IMR-90 (cell line): ENCODE measurements around the gene NDUFAF5. TPM values are rescaled to one million over a fixed set of nuclear protein-coding genes. Genes with fewer than 3 reads are reported as not detected.

Experiments used
- ATAC-seq: fragments of 200-7000 bp; cut with Tn5 transposase; 2 replicates; pipeline ENCODE4 v1.9.1; 2020; ENCODE audit warnings: low read depth, mild to moderate bottlenecking, moderate library complexity
- BruUV-seq: library from RNA; stranded (reverse); fragments of 400-500 nt; replicated peaks from 2 replicates; lab custom pipeline; 2021; lab: Mats Ljungman, UMichigan
- CTCF ChIA-PET: fragments of 300-600 bp; formaldehyde crosslinking; extraction: SDS; loops from one replicate; lab custom pipeline; 2021; ENCODE audit warnings: antibody characterized with exemption; lab: Yijun Ruan, JAX
- POLR2A ChIA-PET: fragments of 300-600 bp; sonication (Branson Sonifier 250); formaldehyde crosslinking; loops from one replicate; lab custom pipeline; 2022; ENCODE audit warnings: antibody characterized with exemption; ENCODE audit not compliant: unreplicated experiment; lab: Charles Lee
- DNase-seq: peaks from one replicate; pipeline ENCODE4 v3.0.0; 2013
- H2AFZ ChIP-seq: replicated peaks from 2 replicates; pipeline ENCODE3; 2013; ENCODE audit warnings: low read length, mild to moderate bottlenecking; ENCODE audit not compliant: poor library complexity
- H2AK5ac ChIP-seq: 2 replicates; pipeline ENCODE4 v1.6.1; 2013; ENCODE audit warnings: low read depth, low read length, inconsistent platforms
- H2AK9ac ChIP-seq: replicated peaks from 2 replicates; pipeline ENCODE3; 2013; ENCODE audit warnings: mild to moderate bottlenecking, low read depth, low read length, moderate library complexity; ENCODE audit not compliant: poor library complexity
- H2BK120ac ChIP-seq: 2 replicates; pipeline ENCODE4 v1.6.1; 2013; ENCODE audit warnings: low read depth, low read length, inconsistent platforms
- H2BK15ac ChIP-seq: 3 replicates; pipeline ENCODE4 v1.6.1; 2013; ENCODE audit warnings: low read depth, low read length, inconsistent platforms
- H2BK20ac ChIP-seq: 2 replicates; pipeline ENCODE4 v1.6.1; 2013; ENCODE audit warnings: low read depth, mild to moderate bottlenecking, inconsistent platforms, low read length, moderate library complexity
- H2BK5ac ChIP-seq: 2 replicates; pipeline ENCODE4 v1.6.1; 2013; ENCODE audit warnings: mild to moderate bottlenecking, low read depth, low read length, inconsistent platforms; ENCODE audit not compliant: poor library complexity, severe bottlenecking
- H3K14ac ChIP-seq: replicated peaks from 2 replicates; pipeline ENCODE4 v1.6.1; 2013; ENCODE audit warnings: low read depth, low read length, inconsistent platforms
- H3K18ac ChIP-seq: 2 replicates; pipeline ENCODE4 v1.6.1; 2013; ENCODE audit warnings: low read depth, low read length, control low read depth
- H3K23ac ChIP-seq: 2 replicates; pipeline ENCODE4 v1.6.1; 2013; ENCODE audit warnings: low read depth, low read length, inconsistent platforms
- H3K27ac ChIP-seq: 2 replicates; pipeline ENCODE4 v1.5.1; 2013; ENCODE audit warnings: mild to moderate bottlenecking, control low read depth, low read length; ENCODE audit not compliant: insufficient read depth
- H3K27me3 ChIP-seq: 2 replicates; pipeline ENCODE4 v1.6.1; 2013; ENCODE audit warnings: low read length; ENCODE audit not compliant: control insufficient read depth, insufficient read depth
- H3K36me3 ChIP-seq: 2 replicates; pipeline ENCODE4 v1.6.1; 2013; ENCODE audit warnings: low read length, mixed read lengths; ENCODE audit not compliant: control insufficient read depth, insufficient read depth
- H3K4ac ChIP-seq: 2 replicates; pipeline ENCODE4 v1.6.1; 2013; ENCODE audit warnings: low read depth, low read length, inconsistent platforms
- H3K4me1 ChIP-seq: 2 replicates; pipeline ENCODE4 v1.6.1; 2013; ENCODE audit warnings: low read length, mixed read lengths; ENCODE audit not compliant: control insufficient read depth, insufficient read depth
- H3K4me2 ChIP-seq: 2 replicates; pipeline ENCODE4 v1.6.1; 2013; ENCODE audit warnings: low read depth, mild to moderate bottlenecking, control low read depth, low read length, moderate library complexity
- H3K4me3 ChIP-seq: 2 replicates; pipeline ENCODE4 v1.5.1; 2013; ENCODE audit warnings: low read depth, mild to moderate bottlenecking, control low read depth, low read length, moderate library complexity; ENCODE audit not compliant: insufficient read depth
- H3K56ac ChIP-seq: 2 replicates; pipeline ENCODE4 v1.6.1; 2013; ENCODE audit warnings: low read length, inconsistent platforms; ENCODE audit not compliant: insufficient read depth; ENCODE audit errors: extremely low read depth
- H3K79me1 ChIP-seq, 2 experiments: 2 replicates each; pipeline ENCODE4 v1.6.1; 2013; ENCODE audit warnings: low read length in 2 of 2, inconsistent platforms in 1 of 2, low read depth in 1 of 2
- H3K9ac ChIP-seq: 2 replicates; pipeline ENCODE4 v1.6.1; 2013; ENCODE audit warnings: low read depth, low read length, control low read depth
- H3K9me1 ChIP-seq: 2 replicates; pipeline ENCODE4 v1.6.1; 2013; ENCODE audit warnings: low read length, inconsistent platforms; ENCODE audit not compliant: insufficient read depth
- H3K9me3 ChIP-seq: 2 replicates; pipeline ENCODE4 v1.6.1; 2013; ENCODE audit warnings: low read length; ENCODE audit not compliant: control insufficient read depth, insufficient read depth
- H4K20me1 ChIP-seq: 2 replicates; pipeline ENCODE4 v1.6.1; 2013; ENCODE audit warnings: low read length, inconsistent platforms; ENCODE audit not compliant: insufficient read depth
- H4K5ac ChIP-seq: 2 replicates; pipeline ENCODE4 v1.6.1; 2013; ENCODE audit warnings: mild to moderate bottlenecking, low read depth, low read length, control low read depth
- H4K8ac ChIP-seq, 2 experiments: 2 replicates each; pipeline ENCODE4 v1.6.1; 2013; ENCODE audit warnings: low read depth in 2 of 2, low read length in 2 of 2, control low read depth in 1 of 2, inconsistent platforms in 1 of 2
- H4K91ac ChIP-seq: 2 replicates; pipeline ENCODE4 v1.6.1; 2013; ENCODE audit warnings: low read depth, low read length, inconsistent platforms; ENCODE audit not compliant: insufficient read depth
- BHLHE40 ChIP-seq: fragments of 150-350 bp; IDR thresholded peaks from 2 replicates; pipeline ENCODE4 v1.6.1; 2016; ENCODE audit warnings: mild to moderate bottlenecking, low read depth, low read length
- CEBPB ChIP-seq: IDR thresholded peaks from 2 replicates; pipeline ENCODE4 v1.6.1; 2012; ENCODE audit warnings: low read depth, low read length, improper control_type of control experiment
- CHD1 ChIP-seq: IDR thresholded peaks from 2 replicates; pipeline ENCODE4 v1.6.1; 2012; ENCODE audit warnings: low read depth, low read length, improper control_type of control experiment
- CTCF ChIP-seq: conservative IDR thresholded peaks from 2 replicates; pipeline ENCODE4 v1.5.1; 2012; ENCODE audit warnings: mild to moderate bottlenecking, low read depth, low read length, improper control_type of control experiment
- ELK1 ChIP-seq: fragments of 150-350 bp; IDR thresholded peaks from 2 replicates; pipeline ENCODE4 v1.6.1; 2016; ENCODE audit warnings: low read depth, mild to moderate bottlenecking, low read length, moderate library complexity, borderline replicate concordance
- FOS ChIP-seq: fragments of 150-350 bp; IDR thresholded peaks from 2 replicates; pipeline ENCODE4 v1.6.1; 2016; ENCODE audit warnings: low read depth, low read length
- MAFK ChIP-seq: IDR thresholded peaks from 2 replicates; pipeline ENCODE4 v1.6.1; 2012; ENCODE audit warnings: low read depth, low read length, improper control_type of control experiment
- MXI1 ChIP-seq: IDR thresholded peaks from 2 replicates; pipeline ENCODE4 v1.6.1; 2012; ENCODE audit warnings: low read depth, mild to moderate bottlenecking, low read length, moderate library complexity, borderline replicate concordance
- NFE2L2 ChIP-seq: fragments of 150-350 bp; IDR thresholded peaks from 2 replicates; pipeline ENCODE4 v1.6.1; 2016; ENCODE audit warnings: low read depth, mild to moderate bottlenecking, low read length
- POLR2A ChIP-seq: IDR thresholded peaks from 2 replicates; pipeline ENCODE4 v1.6.1; 2012; ENCODE audit warnings: mild to moderate bottlenecking, low read depth, low read length
- RCOR1 ChIP-seq: IDR thresholded peaks from 2 replicates; pipeline ENCODE4 v1.6.1; 2012; ENCODE audit warnings: mild to moderate bottlenecking, low read length, improper control_type of control experiment; ENCODE audit not compliant: insufficient replicate concordance
- RFX5 ChIP-seq: IDR thresholded peaks from 2 replicates; pipeline ENCODE4 v1.8.0; 2012; ENCODE audit warnings: low read depth, mild to moderate bottlenecking, low read length, moderate library complexity
- USF2 ChIP-seq: fragments of 150-350 bp; IDR thresholded peaks from 2 replicates; pipeline ENCODE4 v1.6.1; 2017; ENCODE audit warnings: mild to moderate bottlenecking, antibody characterized with exemption, low read length, low read depth
- WGBS, 2 experiments: methylation state at CpG; one replicate each; pipeline versions ENCODE4 v1.1.5 to v1.1.7; 2013; ENCODE audit warnings: missing lambda C conversion rate in 2 of 2; ENCODE audit not compliant: insufficient read length in 1 of 2; ENCODE audit errors: extremely low coverage in 2 of 2; 5-methylcytosine and 5-hydroxymethylcytosine counted together
- dilution Hi-C: fragments of 300-500 bp; cut with HindIII; formaldehyde crosslinking; loops from one replicate; pipeline ENCODE4 v1.14.3; 2018; ENCODE audit warnings: low sequenced_read_pairs; ENCODE audit not compliant: unreplicated experiment
- in situ Hi-C: fragments of 300-500 bp; cut with MboI; formaldehyde crosslinking; loops from 3 replicates; pipeline ENCODE4 v1.14.3; 2019; ENCODE audit warnings: low sequenced_read_pairs, inconsistent platforms, mixed read lengths
- intact Hi-C: fragments of 100-400 bp; cut with micrococcal nuclease; formaldehyde crosslinking; loops from 2 replicates; pipeline ENCODE4 v1.10.0; 2022
- polyA plus RNA-seq, 3 experiments: library from polyadenylated mRNA; depleted of rRNA; stranded (reverse); fragments of >200 nt; gene quantifications; 2 replicates each; pipeline ENCODE4 v1.2.3, GENCODE V29; 2012; ENCODE audit warnings: low replicate concordance in 1 of 3
- total RNA-seq: library from RNA; depleted of rRNA; stranded (reverse); fragments of >200 nt; gene quantifications from 2 replicates; pipeline ENCODE4 v1.2.3, GENCODE V29; 2012

The NDUFAF5 gene
- total and polyA plus RNA-seq, 2 of the 4 experiments (the other 2 are of a cell fraction) = 6.8 to 12.3 TPM

GRCh38 chr20:13772529-13772928 lies 12.3 kb upstream of the NDUFAF5 start (continued):
- TF ChIP-seq USF2 = no peak

- no peak overlapping the region for H3K18ac ChIP-seq
- BruUV-seq = no TSS peak
- 90 to 100% methylated on average over 1 to 3 of the region's 4 CpGs for WGBS, 2 experiments
- TF ChIP-seq NFE2L2 = no peak
- no peak for TF ChIP-seq USF2
- no peak for TF ChIP-seq FOS
- TF ChIP-seq CTCF = no peak
- no peak for TF ChIP-seq CHD1
- TF ChIP-seq MAFK = no peak
- TF ChIP-seq RFX5 = no peak
- TF ChIP-seq POLR2A = no peak
- TF ChIP-seq RCOR1 = no peak
- no peak for TF ChIP-seq ELK1
- TF ChIP-seq BHLHE40 = no peak
- TF ChIP-seq CEBPB = no peak
- no peak for TF ChIP-seq MXI1
Measured at GRCh38 chr20:13775867-13776266, 9.0 kb upstream of the NDUFAF5 start.

More at GRCh38 chr20:13775867-13776266, 9.0 kb upstream of the NDUFAF5 start:
- Histone ChIP-seq H2BK120ac (no peak overlapping the region), H3K4ac (no peak overlapping the region), H2BK20ac (no peak overlapping the region), H3K4me1 (no peaks in the 10 kb centered on the region), H3K9ac (no peak overlapping the region), H4K91ac (no peak overlapping the region), H2BK15ac (no peak overlapping the region), H2BK5ac (no peak overlapping the region), H3K36me3 (peaks cover 16% of the 10 kb centered on the region), H3K9me1 (no peaks in the 10 kb centered on the region), H2AK9ac (no peak overlapping the region), H3K14ac (no peak overlapping the region), H3K27me3 (no peaks in the 10 kb centered on the region), H3K56ac (no peak overlapping the region), H4K8ac (no peak overlapping the region), H4K5ac (no peak overlapping the region), H3K4me2 (no peak overlapping the region), H3K4me3 (no peak overlapping the region), H4K20me1 (no peaks in the 10 kb centered on the region), H3K27ac (no peak overlapping the region), H3K23ac (no peak overlapping the region), H2AFZ (no peak overlapping the region), H2AK5ac (no peak overlapping the region), H3K79me1 (peaks cover 3 to 10% of the 10 kb centered on the region in 2 experiments; a peak in 2 of 4 replicates), H3K9me3 (no peaks in the 10 kb centered on the region)
- dilution Hi-C loops = no loop called here
- in situ Hi-C loops = no loop called here
- ATAC-seq (no peak), DNase-seq (no peak)
- ChIA-PET POLR2A (interaction anchor here (1.1 kb wide), 1 partner anchor 9 kb away, joined by 13 read pairs; the partner anchor contains the start of genes ESF1 and NDUFAF5), CTCF (no interaction called here)
- intact Hi-C loops = loop anchor here (2.0 to 10.0 kb wide), 2 partner anchors 43 to 321 kb away; no protein-coding TSS in a partner anchor
